Ovary (tissue), 9 donors: Measurements from ENCODE around the gene ZNF524. TPM values are rescaled to one million over a fixed set of nuclear protein-coding genes. Genes with fewer than 3 reads are reported as not detected.
A peak's percentile ranks its signal among the peaks of the same experiment; 100 is the strongest.

Experiments
- DNase-seq, 5 donors: peaks; one replicate each; pipeline ENCODE4 v3.0.0-alpha.2; 2019 to 2020
- H3K27ac ChIP-seq, 2 donors: fragments of 200-600 bp; one replicate each; pipeline versions ENCODE4 v1.5.1 to v1.8.0; 2019 to 2022
- H3K27me3 ChIP-seq: fragments of 200-600 bp; one replicate; pipeline ENCODE4 v1.8.0; 2022
- H3K36me3 ChIP-seq: fragments of 200-600 bp; sonication (generic); one replicate; pipeline ENCODE4 v1.5.1; 2019
- H3K4me1 ChIP-seq: one replicate; pipeline ENCODE4 v1.8.1; 2013; ENCODE audit warnings: mild to moderate bottlenecking, moderate library complexity; ENCODE audit not compliant: insufficient read depth
- H3K4me3 ChIP-seq: fragments of 200-600 bp; sonication (generic); one replicate; pipeline ENCODE4 v1.5.1; 2017
- H3K9me3 ChIP-seq, 2 donors: fragments of 200-600 bp in 1 of 2; sonication (generic) in 1 of 2; one replicate each; pipeline versions ENCODE4 v1.5.1 to v1.8.1; 2013 to 2019; ENCODE audit warnings: mild to moderate bottlenecking in 1 of 2, moderate library complexity in 1 of 2
- CTCF ChIP-seq, 3 donors: fragments of 450-650 bp in 2 of 3; fragments of 200-600 bp in 1 of 3; IDR thresholded peaks; one replicate each; pipeline versions ENCODE4 v1.5.1 to v1.8.0; 2016 to 2022; ENCODE audit warnings: antibody characterized with exemption in 3 of 3, mild to moderate bottlenecking in 1 of 3
- EP300 ChIP-seq: sonication (generic); formaldehyde crosslinking; IDR thresholded peaks from one replicate; pipeline ENCODE4 v1.6.1; 2017; ENCODE audit warnings: antibody characterized with exemption
- POLR2A ChIP-seq: fragments of 450-650 bp; IDR thresholded peaks from one replicate; pipeline ENCODE4 v1.6.1; 2017; ENCODE audit warnings: antibody characterized with exemption, mild to moderate bottlenecking, moderate library complexity
- WGBS, 3 donors: extraction: QIAGEN DNeasy Blood & Tissue Kit in 1 of 3; methylation state at CpG; one replicate each; pipeline versions ENCODE4 v1.1.5 to v1.1.7; 2013 to 2017; 5-methylcytosine and 5-hydroxymethylcytosine counted together
- intact Hi-C, 4 donors: fragments of 100-400 bp; cut with DNase I; formaldehyde crosslinking; loops; one replicate each; pipeline versions ENCODE4 v1.11.0 to v1.15.1; 2022 to 2023
- polyA plus RNA-seq, 2 donors: library from polyadenylated mRNA; stranded (reverse); fragments of 200-250 nt in 1 of 2; fragments of 350-450 nt in 1 of 2; fragmentation: Illumina TruSeq in 1 of 2; extraction: RNeasy Lipid Tissue Mini Kit (QIAGEN cat#74804) in 1 of 2; gene quantifications; one replicate each; pipeline ENCODE4 v1.2.3, GENCODE V29; 2013 to 2014
- total RNA-seq, 7 donors: library from RNA; depleted of rRNA in 2 of 7; stranded (reverse); fragments of >200 nt in 2 of 7; fragmentation: NEBNext Ultra II Directional in 3 of 7; extraction: Animal tissue kit (Norgen Biotek cat#: 25700) in 3 of 7; gene quantifications; one replicate each; pipeline versions ENCODE4 v1.1.0 to v1.2.4, GENCODE V29; 2016 to 2023
- donor health status: DM: no; HTN: no; CAD: no; lungs with moderate emphysema.
- donor health status: DM: no; HTN: no; CAD: no.
- donor health status: Bipolar disorder and iron deficiency.
- donor health status: DM: yes; HTN: yes; CAD: no.
- donor health status: DM: no; HTN: no; CAD: no.
- donor health status: DM: yes; HTN: yes; CAD: no.

ZNF524 gene
- total and polyA plus RNA-seq, 9 donors = 0.15 to 28.0 (median 17.8) TPM

GRCh38 chr19:55621673-55622231, 21.7 kb downstream of the ZNF524 start:
- Histone ChIP-seq H3K4me3 (no peak overlapping the region), H3K36me3 (no peaks in the 10 kb centered on the region), H3K27me3 (no peaks in the 10 kb centered on the region), H3K4me1 (peaks cover 4% of the 10 kb centered on the region), H3K9me3 (no peaks in the 10 kb centered on the region), H3K27ac (no peak overlapping the region)
- WGBS, 3 donors = 88 to 92% (median 90%) methylated on average over 55 of the region's 55 CpGs
- TF ChIP-seq POLR2A (no peak), CTCF (IDR thresholded peaks at IDR 0.05) (no peak)
- peak in 4 of 5 donors; percentile 52 to 66 (median 61) for DNase-seq
- intact Hi-C loops = loop anchor here in 1 of 4 donors (5.0 kb wide), 1 partner anchor 104 kb away; no protein-coding TSS in a partner anchor

- Histone ChIP-seq H3K27ac (peak overlapping the region in 1 of 2 donors; percentile 46), H3K27me3 (no peaks in the 10 kb centered on the region), H3K36me3 (no peaks in the 10 kb centered on the region), H3K4me3 (no peak overlapping the region), H3K4me1 (peaks cover 4% of the 10 kb centered on the region), H3K9me3 (no peaks in the 10 kb centered on the region)
- WGBS, 3 donors = 69 to 78% (median 74%) methylated on average over 40 of the region's 40 CpGs
- DNase-seq = peak in 4 of 5 donors; percentile 63 to 78 (median 70)
- intact Hi-C loops = loop anchor here in 1 of 4 donors (5.0 kb wide), 1 partner anchor 105 kb away; no protein-coding TSS in a partner anchor
- no peak for TF ChIP-seq EP300
- TF ChIP-seq CTCF (IDR thresholded peaks at IDR 0.05) = no peak
- TF ChIP-seq POLR2A = no peak
Observed at GRCh38 chr19:55622242-55622969, 22.3 kb downstream of the ZNF524 start.

GRCh38 chr19:55623130-55623529, 23.0 kb downstream of the ZNF524 start:
- peaks cover 4% of the 10 kb centered on the region for H3K4me1 ChIP-seq
- no peak overlapping the region for H3K27ac ChIP-seq
- no peak for TF ChIP-seq POLR2A
- no peaks in the 10 kb centered on the region for H3K9me3 ChIP-seq
- H3K4me3 ChIP-seq = no peak overlapping the region
- H3K36me3 ChIP-seq = no peaks in the 10 kb centered on the region
- WGBS, 3 donors = 87 to 93% (median 90%) methylated on average over 7 of the region's 7 CpGs
- H3K27me3 ChIP-seq = no peaks in the 10 kb centered on the region
- no peak for DNase-seq
- intact Hi-C loops = loop anchor here in 1 of 4 donors (5.0 kb wide), 1 partner anchor 106 kb away; no protein-coding TSS in a partner anchor

- peak overlapping the region; percentile 60 for H3K4me3 ChIP-seq
- H3K27ac ChIP-seq = peak overlapping the region; percentile 90 to 91
- WGBS, 3 donors = 46 to 52% (median 51%) methylated on average over 7 of the region's 7 CpGs
- no peaks in the 10 kb centered on the region for H3K9me3 ChIP-seq
- no peaks in the 10 kb centered on the region for H3K36me3 ChIP-seq
- TF ChIP-seq EP300 = no peak
- TF ChIP-seq CTCF (IDR thresholded peaks at IDR 0.05) = no peak
- TF ChIP-seq POLR2A = no peak
- H3K27me3 ChIP-seq = no peaks in the 10 kb centered on the region
- no peak for DNase-seq
- intact Hi-C loops = loop anchor here in 1 of 4 donors (5.0 kb wide), 1 partner anchor 106 kb away; no protein-coding TSS in a partner anchor
- peaks cover 4% of the 10 kb centered on the region for H3K4me1 ChIP-seq
Observed at GRCh38 chr19:55623561-55623960, 23.5 kb downstream of the ZNF524 start.
